HUES6 (cell line): ENCODE data around the gene CRYGS.
"Not testable (repeated sequence)": the region's sequence is repeated elsewhere in the genome, so short reads cannot be mapped to it uniquely, and the experiment has no call there.

Source experiments
- H3K27ac ChIP-seq: 2 replicates; pipeline ENCODE4 v1.7.0; 2013; ENCODE audit warnings: low read depth, mild to moderate bottlenecking, low read length, inconsistent platforms
- H3K27me3 ChIP-seq: 2 replicates; pipeline ENCODE4 v1.6.1; 2013; ENCODE audit warnings: low read length; ENCODE audit not compliant: control insufficient read depth, insufficient read depth
- H3K36me3 ChIP-seq: 2 replicates; pipeline ENCODE4 v1.6.1; 2013; ENCODE audit warnings: low read length; ENCODE audit not compliant: control insufficient read depth, insufficient read depth
- H3K4me1 ChIP-seq: 2 replicates; pipeline ENCODE4 v1.6.1; 2013; ENCODE audit warnings: low read length; ENCODE audit not compliant: control insufficient read depth, insufficient read depth
- H3K4me3 ChIP-seq: 2 replicates; pipeline ENCODE4 v1.5.1; 2013; ENCODE audit warnings: low read depth, low read length
- H3K9ac ChIP-seq: one replicate; pipeline ENCODE4 v1.6.1; 2013; ENCODE audit warnings: mild to moderate bottlenecking, low read length
- H3K9me3 ChIP-seq: 2 replicates; pipeline ENCODE4 v1.6.1; 2013; ENCODE audit warnings: low read depth, low read length; ENCODE audit not compliant: control insufficient read depth, insufficient read depth

Gene CRYGS

GRCh38 chr3:186552408-186553031 lies 8.3 kb upstream of the CRYGS start:
- no peaks in the 10 kb centered on the region for H3K9me3 ChIP-seq
- no peaks in the 10 kb centered on the region for H3K27me3 ChIP-seq
- H3K4me1 ChIP-seq = no peaks in the 10 kb centered on the region
- H3K4me3 ChIP-seq = no peak overlapping the region
- H3K9ac ChIP-seq = no peak overlapping the region
- H3K27ac ChIP-seq = no peak overlapping the region
- peaks cover 34% of the 10 kb centered on the region for H3K36me3 ChIP-seq

- no peaks in the 10 kb centered on the region for H3K9me3 ChIP-seq
- no peak overlapping the region for H3K27ac ChIP-seq
- peaks cover 27% of the 10 kb centered on the region for H3K36me3 ChIP-seq
- no peak overlapping the region for H3K9ac ChIP-seq
- no peaks in the 10 kb centered on the region for H3K27me3 ChIP-seq
- H3K4me3 ChIP-seq = no peak overlapping the region
- H3K4me1 ChIP-seq = no peaks in the 10 kb centered on the region
These were observed 7.2 kb upstream of the CRYGS start for GRCh38 chr3:186551387-186551786.

- Histone ChIP-seq H3K27ac (no peak overlapping the region), H3K9ac (no peak overlapping the region), H3K4me3 (no peak overlapping the region), H3K4me1 (no peaks in the 10 kb centered on the region), H3K9me3 (no peaks in the 10 kb centered on the region), H3K27me3 (no peaks in the 10 kb centered on the region), H3K36me3 (peaks cover 16% of the 10 kb centered on the region)
These were observed 5.3 kb upstream of the CRYGS start for GRCh38 chr3:186549497-186549896.

GRCh38 chr3:186540835-186541226 lies 3.3 kb downstream of the CRYGS start:
- Histone ChIP-seq H3K4me1 (peaks cover 3% of the 10 kb centered on the region), H3K9me3 (no peaks in the 10 kb centered on the region), H3K36me3 (no peaks in the 10 kb centered on the region), H3K27me3 (no peaks in the 10 kb centered on the region), H3K9ac (no peak overlapping the region), H3K27ac (no peak overlapping the region), H3K4me3 (no peak overlapping the region)

GRCh38 chr3:186540221-186540834 lies 3.9 kb downstream of the CRYGS start:
- H3K4me3 ChIP-seq = no peak overlapping the region
- H3K9ac ChIP-seq = no peak overlapping the region
- no peaks in the 10 kb centered on the region for H3K36me3 ChIP-seq
- no peaks in the 10 kb centered on the region for H3K9me3 ChIP-seq
- no peak overlapping the region for H3K27ac ChIP-seq
- peaks cover 3% of the 10 kb centered on the region for H3K4me1 ChIP-seq
- no peaks in the 10 kb centered on the region for H3K27me3 ChIP-seq

- no peaks in the 10 kb centered on the region for H3K27me3 ChIP-seq
- no peak overlapping the region for H3K27ac ChIP-seq
- H3K4me1 ChIP-seq = peaks cover 3% of the 10 kb centered on the region
- H3K9ac ChIP-seq = no peak overlapping the region
- H3K9me3 ChIP-seq = no peaks in the 10 kb centered on the region
- H3K36me3 ChIP-seq = no peaks in the 10 kb centered on the region
- no peak overlapping the region for H3K4me3 ChIP-seq
These were observed 5.4 kb downstream of the CRYGS start for GRCh38 chr3:186538779-186539178.

- Histone ChIP-seq H3K27me3 (no peaks in the 10 kb centered on the region), H3K9ac (no peak overlapping the region), H3K9me3 (no peaks in the 10 kb centered on the region), H3K27ac (no peak overlapping the region), H3K36me3 (no peaks in the 10 kb centered on the region), H3K4me1 (peaks cover 8% of the 10 kb centered on the region), H3K4me3 (no peak overlapping the region)
These were observed 7.0 kb downstream of the CRYGS start for GRCh38 chr3:186536883-186537844.

GRCh38 chr3:186534113-186534669 lies 10.0 kb downstream of the CRYGS start:
- Histone ChIP-seq H3K4me3 (no peak overlapping the region), H3K27ac (no peak overlapping the region), H3K36me3 (no peaks in the 10 kb centered on the region)

GRCh38 chr3:186532598-186533072 lies 11.5 kb downstream of the CRYGS start:
- Histone ChIP-seq H3K27me3 (no peaks in the 10 kb centered on the region), H3K4me3 (no peak overlapping the region), H3K4me1 (peaks cover 11% of the 10 kb centered on the region), H3K9ac (peak overlapping the region; percentile 43), H3K27ac (0 out of 2 replicates have a peak overlapping the region, but pooled peaks have one; percentile 34), H3K36me3 (no peaks in the 10 kb centered on the region), H3K9me3 (no peaks in the 10 kb centered on the region)

More at GRCh38 chr3:186534113-186534669, 10.0 kb downstream of the CRYGS start:
- H3K27me3 ChIP-seq = no peaks in the 10 kb centered on the region
- H3K4me1 ChIP-seq = peaks cover 11% of the 10 kb centered on the region
- H3K9me3 ChIP-seq = no peaks in the 10 kb centered on the region
- no peak overlapping the region for H3K9ac ChIP-seq

GRCh38 chr3:186531694-186532093 lies 12.5 kb downstream of the CRYGS start:
- H3K9ac ChIP-seq, H3K36me3 ChIP-seq, H3K9me3 ChIP-seq, H3K27ac ChIP-seq, H3K4me3 ChIP-seq, H3K27me3 ChIP-seq: not testable (repeated sequence)
- H3K4me1 ChIP-seq = peaks cover 11% of the 10 kb centered on the region
